HCT116 (cell line): Measurements from ENCODE around the gene EDDM13. TPM values are rescaled to one million over a fixed set of nuclear protein-coding genes. Genes with fewer than 3 reads are reported as not detected.

Experiments
- ATAC-seq: fragments of 200-7000 bp; cut with Tn5 transposase; 2 replicates; pipeline ENCODE4 v1.9.1; 2020; ENCODE audit warnings: mild to moderate bottlenecking, moderate library complexity
- BruUV-seq: library from RNA; stranded (reverse); fragments of 400-500 nt; replicated peaks from 2 replicates; lab custom pipeline; 2021; lab: Mats Ljungman, UMichigan
- CTCF ChIA-PET: fragments of 300-600 bp; sonication (Branson Sonifier 250); formaldehyde crosslinking; loops from one replicate; lab custom pipeline; 2021; ENCODE audit warnings: antibody characterized with exemption; lab: Charles Lee
- POLR2A ChIA-PET: fragments of 300-600, 350-600 bp; sonication (Branson Sonifier 250); formaldehyde crosslinking; loops from one replicate; lab custom pipeline; 2021; ENCODE audit warnings: antibody characterized with exemption; lab: Charles Lee
- RAD21 ChIA-PET, 2 experiments: fragments of 300-600 bp; sonication (Branson Sonifier 250); formaldehyde crosslinking; loops; one replicate each; lab custom pipeline; 2023; ENCODE audit warnings: low total read pairs in 2 of 2; ENCODE audit not compliant: uncharacterized antibody in 2 of 2, unreplicated experiment in 2 of 2, low non-redundant PET in 1 of 2; lab: Charles Lee
- DNase-seq: peaks from one replicate; pipeline ENCODE4 v3.0.0-alpha.2; 2010; ENCODE audit warnings: low read depth, low spot score
- H2AFZ ChIP-seq: fragments of 200-600 bp; shearing (Covaris generic), sonication (generic); 2 replicates; pipeline ENCODE4 v1.6.1; 2017; ENCODE audit warnings: low read depth, mixed run types, mixed read lengths, antibody characterized with exemption, low read length; ENCODE audit not compliant: poor library complexity, severe bottlenecking
- H3K27ac ChIP-seq: 2 replicates; pipeline ENCODE4 v1.5.1; 2012; ENCODE audit warnings: low read depth, low read length
- H3K27me3 ChIP-seq: fragments of 200-600 bp; sonication (generic); 2 replicates; pipeline ENCODE4 v1.6.1; 2016; ENCODE audit warnings: mixed run types, low read length, mixed read lengths; ENCODE audit not compliant: insufficient read depth
- H3K36me3 ChIP-seq, 2 experiments: fragments of 200-500 bp in 1 of 2; fragments of 200-600 bp in 1 of 2; sonication (Bioruptor generic) in 1 of 2; sonication (generic) in 1 of 2; 2 replicates each; pipeline versions ENCODE4 v1.5.1 to v1.6.1; 2014 to 2016; ENCODE audit warnings: low read length in 2 of 2, inconsistent platforms in 1 of 2, mixed read lengths in 1 of 2, mixed run types in 1 of 2; ENCODE audit not compliant: insufficient read depth in 2 of 2, control insufficient read depth in 1 of 2
- H3K4me1 ChIP-seq, 2 experiments: fragments of 200-600 bp in 1 of 2; sonication (generic) in 1 of 2; 2 replicates each; pipeline versions ENCODE4 v1.5.1 to v1.6.1; 2012 to 2017; ENCODE audit warnings: low read length in 2 of 2, inconsistent platforms in 1 of 2, mild to moderate bottlenecking in 1 of 2, mixed read lengths in 1 of 2, mixed run types in 1 of 2, moderate library complexity in 1 of 2; ENCODE audit not compliant: insufficient read depth in 2 of 2, control insufficient read depth in 1 of 2
- H3K4me2 ChIP-seq: fragments of 200-600 bp; sonication (generic); 2 replicates; pipeline ENCODE4 v1.6.1; 2017; ENCODE audit warnings: mixed run types, low read length, mixed read lengths
- H3K4me3 ChIP-seq, 2 experiments: fragments of 200-600 bp in 1 of 2; sonication (generic) in 1 of 2; replicated peaks in 1 of 2; 2 replicates each; pipeline ENCODE4 v1.5.1; 2011 to 2016; ENCODE audit warnings: low read length in 2 of 2, control low read depth in 1 of 2, low read depth in 1 of 2, mild to moderate bottlenecking in 1 of 2, mixed read lengths in 1 of 2, mixed run types in 1 of 2
- H3K79me2 ChIP-seq: fragments of 200-600 bp; sonication (generic); 2 replicates; pipeline ENCODE4 v1.6.1; 2017; ENCODE audit warnings: mild to moderate bottlenecking, mixed run types, low read length, moderate library complexity, mixed read lengths; ENCODE audit not compliant: insufficient read depth
- H3K9ac ChIP-seq: fragments of 200-600 bp; sonication (generic); 2 replicates; pipeline ENCODE4 v1.6.1; 2016; ENCODE audit warnings: low read length, mixed read lengths
- H3K9me2 ChIP-seq: fragments of 200-600 bp; sonication (generic), shearing (Covaris generic); 2 replicates; pipeline ENCODE4 v1.6.1; 2017; ENCODE audit warnings: mixed run types, mild to moderate bottlenecking, moderate library complexity; ENCODE audit not compliant: insufficient read depth
- H3K9me3 ChIP-seq, 2 experiments: fragments of 200-500 bp in 1 of 2; fragments of 200-600 bp in 1 of 2; sonication (Bioruptor generic) in 1 of 2; sonication (generic) in 1 of 2; 2 replicates each; pipeline ENCODE4 v1.6.1; 2014 to 2017; ENCODE audit warnings: low read length in 2 of 2, mixed read lengths in 2 of 2, inconsistent platforms in 1 of 2, low read depth in 1 of 2, mild to moderate bottlenecking in 1 of 2, mixed run types in 1 of 2, moderate library complexity in 1 of 2; ENCODE audit not compliant: control insufficient read depth in 1 of 2, insufficient read depth in 1 of 2
- H4K20me1 ChIP-seq: fragments of 200-600 bp; sonication (generic), shearing (Covaris generic); 2 replicates; pipeline ENCODE4 v1.6.1; 2017; ENCODE audit warnings: mixed run types, mild to moderate bottlenecking, moderate library complexity; ENCODE audit not compliant: insufficient read depth
- REST ChIP-seq: IDR thresholded peaks from 2 replicates; pipeline ENCODE4 v1.6.1; 2012; ENCODE audit warnings: low read depth
- intact Hi-C: fragments of 100-400 bp; cut with micrococcal nuclease; formaldehyde crosslinking; loops from 2 replicates; pipeline ENCODE4 v1.10.0; 2022
- total RNA-seq: library from RNA; stranded (reverse); gene quantifications from one replicate; pipeline ENCODE4 v1.2.1, GENCODE V29; 2021; ENCODE audit not compliant: unreplicated experiment

The EDDM13 gene
- total RNA-seq, 1 experiment from 2014 or later: not detected

DNA sequence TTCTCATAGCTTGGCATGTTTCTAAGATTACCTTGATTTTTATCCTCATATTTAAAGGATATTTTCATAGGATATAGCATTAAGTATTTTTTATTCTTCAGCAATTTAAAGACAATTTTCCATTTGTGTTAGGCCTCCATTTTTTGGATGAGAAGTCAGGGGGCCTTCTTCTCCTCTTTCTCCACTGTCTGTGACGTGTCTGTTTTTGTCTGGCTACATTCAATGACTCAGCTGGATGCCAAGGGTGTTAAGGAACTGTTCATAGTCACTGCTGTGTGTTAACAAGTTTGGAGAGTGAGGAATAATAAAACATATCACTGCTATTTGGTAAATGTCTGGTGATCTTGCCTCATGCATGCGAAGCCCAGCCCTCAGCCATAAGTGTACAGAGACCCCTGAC lies 84.4 kb downstream of the EDDM13 start:
- H3K4me3 ChIP-seq: no peak overlapping the region
- no peaks in the 10 kb centered on the region for H3K79me2 ChIP-seq
- RAD21 ChIA-PET: no interaction called here
- DNase-seq (no peak), ATAC-seq (no peak)
- CTCF ChIA-PET: no interaction called here
- TF ChIP-seq REST: no peak
- no peaks in the 10 kb centered on the region for H4K20me1 ChIP-seq
- intact Hi-C loops: no loop called here
- H3K4me2 ChIP-seq: no peak overlapping the region
- no peaks in the 10 kb centered on the region for H3K9me3 ChIP-seq
- no peak overlapping the region for H3K9ac ChIP-seq
- POLR2A ChIA-PET: interaction anchor here (0.6 kb wide), 1 partner anchor 12 kb away, joined by 3 read pairs; no protein-coding TSS in a partner anchor
- no peak overlapping the region for H2AFZ ChIP-seq
- no peaks in the 10 kb centered on the region for H3K4me1 ChIP-seq
- H3K27me3 ChIP-seq: no peaks in the 10 kb centered on the region
- no TSS peak for BruUV-seq
- H3K36me3 ChIP-seq: no peaks in the 10 kb centered on the region
- no peak overlapping the region for H3K27ac ChIP-seq
- no peaks in the 10 kb centered on the region for H3K9me2 ChIP-seq

Other genes with a start within 250 kb of the EDDM13 start
- 40.3 TPM for gene ZNF787, start 151.5 kb upstream of the EDDM13 start, total RNA-seq
- gene ZNF444, start 131.5 kb upstream of the EDDM13 start, total RNA-seq: 31.7 TPM
- not detected for gene GALP, start 96.7 kb upstream of the EDDM13 start, total RNA-seq
- gene ZSCAN5B, start 75.0 kb upstream of the EDDM13 start, total RNA-seq: not detected
- not detected for gene ZSCAN5C, start 70.5 kb upstream of the EDDM13 start, total RNA-seq
- gene ZSCAN5A, start 42.1 kb downstream of the EDDM13 start, total RNA-seq: 9.2 TPM
- not detected for gene ZNF582, start 120.8 kb downstream of the EDDM13 start, total RNA-seq
- gene ZNF583, start 131.6 kb downstream of the EDDM13 start, total RNA-seq: not detected
- gene ZNF667, start 204.6 kb downstream of the EDDM13 start, total RNA-seq: not detected
- not detected for gene ZNF471, start 235.1 kb downstream of the EDDM13 start, total RNA-seq